EL (cell line): Measurements from ENCODE around the gene SLC38A4.
A peak's percentile ranks its signal among the peaks of the same experiment; 100 is the strongest.

Experiments used
- DNase-seq: peaks from one replicate; pipeline ENCODE4 v3.0.0-alpha.2; 2016

SLC38A4 gene

GRCh38 chr12:46811185-46811584, 14.6 kb downstream of the SLC38A4 start:
- no peak for DNase-seq

DNA sequence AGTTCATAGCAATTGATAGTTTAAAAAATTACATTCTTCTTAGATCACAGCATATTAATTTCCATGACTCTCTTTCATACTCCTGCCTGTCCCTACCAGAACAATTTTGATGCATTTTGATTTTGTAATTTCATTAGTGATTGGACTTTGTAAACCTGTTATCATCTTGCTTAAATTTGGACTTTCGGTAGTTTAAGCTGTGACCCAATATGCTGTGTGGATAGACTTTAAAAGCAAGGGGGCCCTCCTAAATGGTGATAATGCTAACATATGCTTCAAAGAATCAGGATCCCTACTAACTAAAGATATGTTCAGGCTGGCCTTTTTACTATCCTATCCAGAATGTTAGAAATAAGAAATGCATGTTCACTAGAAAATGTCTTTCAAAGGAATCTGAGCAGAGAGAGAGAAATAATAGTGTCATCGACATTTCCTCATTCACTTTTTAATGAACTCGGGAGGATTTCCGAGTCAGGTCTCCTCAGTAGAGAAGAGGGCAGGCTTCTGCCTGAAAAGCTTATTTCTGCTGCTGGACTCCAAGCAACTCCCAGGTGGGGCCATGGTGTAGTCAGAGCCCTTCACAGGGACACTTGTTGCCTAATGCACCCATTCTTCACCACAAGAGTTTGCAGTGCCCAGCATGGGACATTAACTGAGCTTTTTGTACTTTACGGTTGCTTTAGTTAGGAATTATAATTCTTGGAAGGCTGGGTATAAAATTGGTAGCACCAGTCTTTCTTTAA, 16.7 kb downstream of the SLC38A4 start:
- DNase-seq, result no peak

GRCh38 chr12:46808317-46808716, 17.5 kb downstream of the SLC38A4 start:
- no peak for DNase-seq

DNA sequence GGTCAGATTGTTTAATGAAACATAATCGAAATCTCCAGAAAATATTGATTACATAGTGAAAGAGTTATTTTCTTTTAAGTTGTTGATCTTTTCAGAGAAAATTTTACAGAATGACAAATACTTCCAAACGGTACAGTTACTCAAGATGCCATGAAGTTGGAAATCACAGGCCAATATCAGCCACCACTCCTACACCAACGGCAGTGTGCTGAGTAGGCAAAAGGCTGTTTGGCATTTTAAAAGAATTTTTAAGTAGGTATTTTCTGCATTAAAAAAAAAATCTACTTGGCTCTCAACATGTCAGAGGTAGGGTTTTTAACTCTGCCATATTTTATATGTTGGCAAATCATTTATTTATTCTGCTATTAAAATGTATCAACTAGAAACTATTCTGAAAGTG, 21.7 kb downstream of the SLC38A4 start:
- DNase-seq, result no peak

- DNase-seq, result no peak
These were observed 22.3 kb downstream of the SLC38A4 start for GRCh38 chr12:46803517-46803916.

GRCh38 chr12:46801293-46801692, 24.5 kb downstream of the SLC38A4 start:
- no peak for DNase-seq

GRCh38 chr12:46800160-46800559, 25.6 kb downstream of the SLC38A4 start:
- no peak for DNase-seq

DNA sequence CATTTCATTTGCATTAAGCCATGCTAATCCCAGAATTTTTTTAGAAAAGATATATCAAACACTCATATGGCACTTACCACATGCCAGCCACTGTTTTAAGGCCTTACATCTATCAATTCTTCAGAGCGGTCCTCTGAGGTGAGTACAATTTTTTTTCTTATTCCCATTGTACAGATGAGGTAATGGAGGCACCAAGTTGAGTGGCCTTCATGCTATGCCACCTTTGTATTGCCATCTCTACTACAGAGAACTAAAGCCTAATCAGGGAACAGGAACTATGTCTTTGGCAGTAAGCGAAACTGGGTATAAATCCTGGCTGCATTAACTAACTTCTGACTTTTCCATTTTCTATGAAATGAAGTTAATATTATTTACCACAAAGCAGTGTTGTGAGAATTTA, 27.1 kb downstream of the SLC38A4 start:
- DNase-seq, result no peak

DNA sequence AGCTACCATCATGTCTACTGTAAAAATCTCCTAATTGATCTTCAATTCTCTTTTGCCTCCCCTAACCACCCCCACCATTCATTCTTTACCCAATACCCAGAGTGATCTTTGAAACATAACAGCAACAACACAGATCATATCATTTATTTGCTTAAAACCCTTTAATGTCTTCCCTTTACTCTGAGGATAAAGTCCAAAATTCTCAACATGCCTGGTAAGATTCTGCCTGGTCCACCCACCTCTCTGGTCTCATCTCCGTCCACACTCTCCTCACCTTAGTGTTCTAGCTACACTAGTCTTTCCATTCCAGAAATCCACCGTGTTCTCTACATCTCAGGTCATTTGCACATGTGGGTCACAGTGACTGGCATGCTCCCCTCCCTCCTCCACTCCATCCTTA, 27.7 kb downstream of the SLC38A4 start:
- DNase-seq, result no peak

DNA sequence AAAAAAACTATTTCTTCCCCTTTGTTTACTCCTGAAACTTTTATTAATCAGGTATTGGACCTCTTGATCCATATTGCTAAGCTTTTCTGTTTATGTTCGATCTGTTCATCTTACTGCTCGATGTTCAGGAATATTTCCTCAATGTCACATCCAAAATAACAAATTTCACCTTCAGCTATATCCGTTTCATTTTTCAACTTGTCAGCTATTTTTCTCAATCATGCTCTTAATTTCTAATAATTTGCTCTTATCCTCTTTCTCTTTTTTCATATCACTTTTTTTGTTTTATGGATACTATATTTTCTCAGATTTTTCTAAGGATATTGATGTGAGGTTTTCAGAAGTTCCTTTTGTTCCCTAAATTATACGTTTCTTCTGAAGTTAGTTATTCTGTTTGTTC, 29.8 kb downstream of the SLC38A4 start:
- DNase-seq, result no peak

DNA sequence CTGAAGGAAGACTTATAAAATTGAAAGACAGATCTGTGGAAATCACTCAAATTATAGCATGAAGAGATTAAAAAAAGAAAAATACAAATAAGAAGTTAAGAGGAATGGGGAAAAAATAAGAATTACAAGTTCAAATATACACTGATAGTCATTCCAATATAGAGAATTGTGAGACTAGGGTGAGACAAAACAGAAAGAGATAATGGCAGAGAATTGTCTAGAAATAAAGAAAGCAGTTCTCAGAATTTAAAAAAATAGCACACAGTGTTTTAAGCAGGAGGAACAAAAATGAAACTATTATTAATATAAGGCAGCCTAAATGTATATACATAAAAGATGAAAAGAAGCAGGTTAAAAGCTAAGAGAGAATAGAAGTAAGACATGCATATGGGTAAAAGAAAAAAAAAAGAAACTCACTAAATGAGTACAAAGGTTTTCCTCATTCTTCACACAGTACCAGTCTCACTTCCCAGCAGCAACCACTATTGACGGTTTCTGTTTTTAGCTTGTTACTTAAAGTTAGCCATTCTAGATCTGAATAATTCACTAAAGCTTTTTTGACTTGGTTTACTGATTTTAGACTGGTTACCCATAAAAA, 31.1 kb downstream of the SLC38A4 start:
- no peak for DNase-seq

- DNase-seq, result no peak
These were observed 32.9 kb downstream of the SLC38A4 start for GRCh38 chr12:46792925-46793324.

GRCh38 chr12:46790066-46790465, 35.7 kb downstream of the SLC38A4 start:
- no peak for DNase-seq

DNA sequence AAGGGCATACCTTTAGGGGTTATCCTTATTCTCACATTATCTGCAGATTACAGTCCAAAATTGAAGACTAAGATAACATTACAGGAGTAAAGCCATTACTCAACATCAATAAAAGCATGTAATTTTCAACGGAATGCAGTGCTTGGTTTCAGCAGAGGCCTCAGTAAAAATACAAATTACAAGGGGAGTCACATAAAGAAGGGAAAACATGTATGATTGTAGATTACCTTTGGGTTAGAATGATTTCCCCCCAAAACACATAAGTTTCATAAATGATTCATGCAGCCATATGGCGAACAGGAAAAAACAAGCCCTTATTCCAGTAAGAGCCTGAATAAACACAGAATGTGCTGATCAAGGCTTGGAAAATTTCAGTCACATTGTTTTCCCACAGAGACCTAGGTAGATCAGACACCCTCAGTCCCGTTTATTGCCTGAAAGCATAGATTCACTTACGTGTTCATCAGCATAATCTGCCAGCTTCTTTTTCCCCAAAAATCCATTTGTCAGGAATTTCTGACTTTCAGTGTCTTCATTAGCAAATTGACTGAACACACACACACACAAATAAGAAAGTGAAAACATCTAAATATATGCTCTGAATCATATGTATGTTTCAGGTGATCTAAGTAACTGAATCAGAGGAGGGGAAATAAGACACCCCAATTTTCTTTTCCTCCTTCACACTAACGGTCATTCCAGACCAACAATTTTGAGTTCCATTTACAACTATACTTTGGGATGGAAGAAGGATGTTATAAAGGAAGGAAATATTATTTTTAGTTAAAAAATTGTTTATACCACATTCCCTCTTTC, 37.5 kb downstream of the SLC38A4 start:
- peak; percentile 28 for DNase-seq

- peak; percentile 60 for DNase-seq
These were observed 38.2 kb downstream of the SLC38A4 start for GRCh38 chr12:46787496-46788055.

DNA sequence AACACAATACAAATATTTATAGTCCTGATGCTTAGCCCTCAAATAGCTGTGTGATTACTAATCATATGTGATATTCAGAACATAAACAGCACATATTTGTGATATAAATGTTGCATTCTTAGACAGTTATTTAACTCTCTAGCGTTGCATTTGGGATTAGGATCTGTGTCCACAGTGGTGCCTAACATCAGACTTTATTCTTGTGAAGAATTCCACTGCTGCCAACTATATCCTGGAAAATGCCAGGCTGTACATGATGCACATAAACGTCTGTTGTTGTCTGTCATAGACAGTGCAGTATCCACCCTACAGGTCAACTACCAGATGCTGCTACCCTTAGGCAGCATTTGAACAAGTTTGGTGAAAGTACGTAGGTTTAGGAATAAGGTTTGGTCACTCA, 39.0 kb downstream of the SLC38A4 start:
- peak; percentile 95 for DNase-seq

DNA sequence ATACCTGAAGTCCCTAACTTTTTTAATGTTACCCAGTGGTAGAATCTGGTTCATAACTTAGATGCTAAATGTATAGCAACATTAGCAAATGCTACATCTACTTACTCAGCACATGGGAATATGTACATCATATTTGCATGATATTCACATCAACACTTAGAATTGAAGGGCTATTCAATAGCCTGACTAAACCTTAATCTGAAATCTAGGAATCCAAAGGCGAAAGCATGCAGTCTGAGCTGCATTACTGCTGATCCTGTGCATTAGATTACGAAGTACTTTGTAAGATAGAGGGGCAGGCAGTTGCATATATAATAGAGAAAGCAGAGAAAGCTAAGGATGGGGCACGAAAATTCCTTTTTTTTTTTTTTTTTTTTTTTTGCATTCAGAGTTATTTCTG, 40.4 kb downstream of the SLC38A4 start:
- no peak for DNase-seq

DNA sequence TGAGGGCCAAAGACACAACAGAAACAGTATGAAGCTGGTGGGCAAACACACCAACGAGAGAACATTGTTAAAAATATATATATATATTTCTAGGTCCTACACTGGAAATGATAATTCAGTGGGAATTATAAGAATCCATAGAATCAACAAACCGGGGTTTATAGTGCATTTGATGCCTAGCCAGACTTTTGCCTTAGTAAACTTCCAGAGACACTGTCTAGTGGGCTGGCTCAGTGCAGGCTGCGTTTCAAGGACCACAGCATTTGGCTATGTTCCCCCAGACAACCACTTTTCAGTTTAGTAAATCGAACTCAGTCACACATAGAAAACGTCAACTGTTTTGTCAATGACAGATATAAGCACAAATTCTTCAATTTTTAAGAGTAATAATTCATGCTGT, 41.9 kb downstream of the SLC38A4 start:
- DNase-seq, result no peak

GRCh38 chr12:46779879-46780278, 45.9 kb downstream of the SLC38A4 start:
- no peak for DNase-seq

DNA sequence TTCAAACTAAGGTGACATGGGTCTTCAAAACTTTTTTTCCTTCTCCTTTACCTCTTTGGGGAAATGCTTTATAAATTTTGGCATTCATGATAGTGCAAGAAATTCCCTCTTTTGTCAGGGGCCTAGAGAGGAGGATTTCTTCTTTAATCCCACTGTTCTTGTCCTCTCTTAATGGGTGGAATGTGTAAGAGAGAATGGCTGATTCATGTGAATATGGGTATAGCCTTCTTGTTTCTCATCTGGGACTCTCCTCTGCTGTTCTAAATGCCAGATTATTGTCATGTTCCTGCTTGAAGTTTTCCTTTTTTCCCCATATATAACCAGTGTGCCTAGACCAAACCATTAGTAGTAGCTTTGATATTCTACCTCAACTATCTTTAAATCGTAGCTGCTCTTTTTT, 46.7 kb downstream of the SLC38A4 start:
- no peak for DNase-seq

DNA sequence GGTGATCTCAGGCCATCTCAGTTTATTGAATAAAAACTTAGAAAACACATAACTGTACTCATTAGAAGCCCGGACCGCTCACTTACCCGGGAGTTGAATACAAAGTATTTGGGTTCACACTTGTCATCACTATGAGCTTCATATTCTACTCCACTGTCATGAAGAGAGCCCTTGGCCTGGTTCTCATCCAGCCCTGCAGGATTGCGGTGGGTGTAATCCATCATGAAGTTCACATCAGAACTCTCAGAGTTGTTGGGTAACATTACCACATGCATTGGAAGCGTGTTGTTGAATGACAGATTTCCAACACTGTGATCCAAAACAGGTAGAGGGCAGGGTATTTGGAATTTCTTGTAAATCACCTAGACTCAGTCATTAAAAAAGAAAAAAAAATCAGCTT, 47.4 kb downstream of the SLC38A4 start:
- DNase-seq, result no peak

DNA sequence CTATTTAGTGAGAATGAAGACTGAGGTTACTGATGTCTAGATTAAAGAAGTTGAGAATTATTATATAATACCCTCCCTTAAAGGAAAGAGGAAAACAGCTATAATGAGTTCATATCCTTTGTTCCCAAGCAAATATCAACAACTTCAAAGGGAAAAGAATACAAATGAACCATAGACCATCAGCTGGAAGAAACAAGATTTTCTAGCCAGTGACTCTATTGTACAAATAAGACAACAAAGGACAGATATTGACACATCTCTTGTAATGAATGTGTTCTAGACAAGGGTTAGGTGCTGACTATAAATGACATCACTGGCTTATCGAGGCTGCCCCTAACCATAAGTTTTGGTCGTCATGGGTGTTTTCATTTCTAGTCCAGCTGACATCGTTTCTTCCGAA, 48.2 kb downstream of the SLC38A4 start:
- DNase-seq, result no peak

DNA sequence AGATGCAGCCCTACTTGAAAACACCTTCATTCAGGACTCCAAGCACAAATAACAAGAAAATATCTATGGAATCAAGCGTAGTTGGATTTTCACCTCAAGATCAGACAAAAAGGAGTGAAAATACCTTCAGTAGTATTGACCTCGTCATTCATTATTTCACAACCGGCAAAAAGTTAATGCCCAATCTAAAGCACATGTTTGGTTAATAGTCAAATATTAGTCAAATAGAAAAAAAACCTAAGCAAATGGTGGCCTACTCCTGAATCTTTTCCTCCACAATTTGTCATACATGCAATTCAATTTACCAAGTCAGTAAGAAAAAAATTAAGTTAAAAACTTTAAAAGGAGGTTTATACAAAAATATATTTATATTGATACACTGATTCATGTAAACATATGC, 50.0 kb downstream of the SLC38A4 start:
- DNase-seq, result no peak

GRCh38 chr12:46774322-46774633, 51.5 kb downstream of the SLC38A4 start:
- no peak for DNase-seq
